ENCODE measurements around the gene EPHB3.

DNA sequence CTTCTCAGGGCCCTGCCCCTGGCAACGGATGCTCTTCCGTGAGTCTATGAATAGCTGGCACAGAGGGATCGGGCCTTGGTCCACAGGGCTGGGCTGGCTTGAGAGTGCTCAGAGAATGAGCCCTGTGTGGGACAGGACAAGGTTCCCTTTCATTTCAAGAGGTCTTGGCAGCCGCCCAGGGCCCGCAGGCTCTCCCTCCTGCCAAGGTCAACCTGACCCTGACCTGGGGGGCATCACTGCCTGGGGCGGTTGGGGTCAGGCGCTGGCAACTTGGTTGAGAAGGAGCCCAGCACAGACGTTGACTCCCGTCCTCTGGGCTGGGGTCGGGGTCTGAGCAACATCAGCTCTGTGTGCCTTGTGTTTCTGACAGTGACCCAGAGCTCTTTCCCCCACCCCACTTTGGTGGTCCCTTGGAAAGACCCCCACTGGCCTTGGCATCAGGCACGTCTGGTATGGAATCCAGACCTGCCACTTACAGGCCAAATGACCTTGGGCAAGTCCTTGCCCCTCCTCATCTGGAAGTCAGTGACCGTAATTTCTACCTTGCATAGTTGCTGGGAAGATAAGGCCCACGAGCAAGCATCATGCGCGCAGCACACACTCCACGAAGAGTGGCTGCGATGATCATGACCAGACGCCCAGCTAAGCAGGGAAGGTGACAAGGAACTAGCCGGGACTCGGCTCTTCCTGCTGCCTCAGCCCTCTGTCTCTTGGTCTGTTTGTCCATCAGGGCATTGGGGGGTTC is 36.4 kb downstream of the EPHB3 start:
- TF ChIP-seq POLR2AphosphoS5 (IDR thresholded peaks at IDR 0.05; ENCODE audit: insufficient read depth, low read depth, low read length) (no peak), MYC (IDR thresholded peaks at IDR 0.05; ENCODE audit: low read depth, low read length) (no peak), JUN (IDR thresholded peaks at IDR 0.05; ENCODE audit: borderline replicate concordance, insufficient read depth, insufficient read length, low read depth) (no peak), POLR2A (IDR thresholded peaks at IDR 0.05; ENCODE audit: low read depth, low read length) (no peak), MAX (IDR thresholded peaks at IDR 0.05; ENCODE audit: insufficient read depth, insufficient read length) (no peak), EZH2 (IDR thresholded peaks at IDR 0.05; ENCODE audit: borderline replicate concordance, low read depth, low read length, severe bottlenecking) (no peak)
- TF ChIP-seq, protein P1, sequence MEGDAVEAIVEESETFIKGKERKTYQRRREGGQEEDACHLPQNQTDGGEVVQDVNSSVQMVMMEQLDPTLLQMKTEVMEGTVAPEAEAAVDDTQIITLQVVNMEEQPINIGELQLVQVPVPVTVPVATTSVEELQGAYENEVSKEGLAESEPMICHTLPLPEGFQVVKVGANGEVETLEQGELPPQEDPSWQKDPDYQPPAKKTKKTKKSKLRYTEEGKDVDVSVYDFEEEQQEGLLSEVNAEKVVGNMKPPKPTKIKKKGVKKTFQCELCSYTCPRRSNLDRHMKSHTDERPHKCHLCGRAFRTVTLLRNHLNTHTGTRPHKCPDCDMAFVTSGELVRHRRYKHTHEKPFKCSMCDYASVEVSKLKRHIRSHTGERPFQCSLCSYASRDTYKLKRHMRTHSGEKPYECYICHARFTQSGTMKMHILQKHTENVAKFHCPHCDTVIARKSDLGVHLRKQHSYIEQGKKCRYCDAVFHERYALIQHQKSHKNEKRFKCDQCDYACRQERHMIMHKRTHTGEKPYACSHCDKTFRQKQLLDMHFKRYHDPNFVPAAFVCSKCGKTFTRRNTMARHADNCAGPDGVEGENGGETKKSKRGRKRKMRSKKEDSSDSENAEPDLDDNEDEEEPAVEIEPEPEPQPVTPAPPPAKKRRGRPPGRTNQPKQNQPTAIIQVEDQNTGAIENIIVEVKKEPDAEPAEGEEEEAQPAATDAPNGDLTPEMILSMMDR (IDR thresholded peaks at IDR 0.05; ENCODE audit: extremely low read depth in 1 of 2, insufficient read depth in 1 of 2, low read depth in 1 of 2, low read length in 2 of 2), result no peak

All from endothelial cell of umbilical vein (primary cell).